H9 (cell line): ENCODE measurements around the gene EPB41L4B. TPM values are rescaled to one million over a fixed set of nuclear protein-coding genes. Genes with fewer than 3 reads are reported as not detected.
"Not testable (repeated sequence)": the region's sequence is repeated elsewhere in the genome, so short reads cannot be mapped to it uniquely, and the experiment has no call there.

Experiments used
- DNase-seq: peaks from one replicate; pipeline ENCODE4 v3.0.0-alpha.2; 2017
- H2AFZ ChIP-seq: one replicate; pipeline ENCODE4 v1.6.1; 2013; ENCODE audit warnings: mild to moderate bottlenecking, low read length, control low read depth, moderate library complexity
- H2AK5ac ChIP-seq: 2 replicates; pipeline ENCODE4 v1.6.1; 2013; ENCODE audit warnings: low read length, control low read depth, mixed read lengths; ENCODE audit not compliant: insufficient read length
- H2BK120ac ChIP-seq: one replicate; pipeline ENCODE4 v1.6.1; 2013; ENCODE audit warnings: low read depth, mild to moderate bottlenecking, low read length, control low read depth, inconsistent platforms; ENCODE audit not compliant: poor library complexity, severe bottlenecking
- H2BK12ac ChIP-seq: 2 replicates; pipeline ENCODE4 v1.6.1; 2013; ENCODE audit warnings: low read length, control low read depth, mixed read lengths, low read depth; ENCODE audit not compliant: insufficient read length
- H2BK15ac ChIP-seq: 2 replicates; pipeline ENCODE4 v1.6.1; 2013; ENCODE audit warnings: low read depth, low read length, control low read depth
- H2BK20ac ChIP-seq: one replicate; pipeline ENCODE4 v1.6.1; 2013; ENCODE audit warnings: low read depth, mild to moderate bottlenecking, low read length, control low read depth, inconsistent platforms; ENCODE audit not compliant: poor library complexity, severe bottlenecking
- H2BK5ac ChIP-seq: 2 replicates; pipeline ENCODE4 v1.6.1; 2013; ENCODE audit warnings: low read length, control low read depth, mixed read lengths; ENCODE audit not compliant: insufficient read length
- H3K14ac ChIP-seq: 2 replicates; pipeline ENCODE4 v1.6.1; 2013; ENCODE audit warnings: low read length, control low read depth; ENCODE audit not compliant: insufficient read depth
- H3K18ac ChIP-seq: 2 replicates; pipeline ENCODE4 v1.6.1; 2013; ENCODE audit warnings: low read depth, mild to moderate bottlenecking, mixed read lengths, low read length, control low read depth; ENCODE audit not compliant: insufficient read length
- H3K23ac ChIP-seq: 2 replicates; pipeline ENCODE4 v1.6.1; 2013; ENCODE audit warnings: low read length, control low read depth, mixed read lengths, low read depth; ENCODE audit not compliant: insufficient read length
- H3K23me2 ChIP-seq: 2 replicates; pipeline ENCODE4 v1.6.1; 2013; ENCODE audit warnings: low read depth, mild to moderate bottlenecking, mixed read lengths, low read length, control low read depth; ENCODE audit not compliant: insufficient read length, poor library complexity, severe bottlenecking
- H3K27ac ChIP-seq: 2 replicates; pipeline ENCODE4 v1.5.1; 2013; ENCODE audit warnings: low read length, control low read depth, mixed read lengths, low read depth; ENCODE audit not compliant: insufficient read length
- H3K27me3 ChIP-seq: 2 replicates; pipeline ENCODE4 v1.6.1; 2013; ENCODE audit warnings: low read length, control low read depth, inconsistent platforms; ENCODE audit not compliant: insufficient read depth
- H3K4ac ChIP-seq: 2 replicates; pipeline ENCODE4 v1.6.1; 2013; ENCODE audit warnings: low read depth, mild to moderate bottlenecking, control low read depth, inconsistent platforms, low read length, moderate library complexity
- H3K4me1 ChIP-seq: 2 replicates; pipeline ENCODE4 v1.6.1; 2013; ENCODE audit warnings: low read length, control low read depth, inconsistent platforms; ENCODE audit not compliant: insufficient read depth
- H3K4me2 ChIP-seq: 2 replicates; pipeline ENCODE4 v1.6.1; 2013; ENCODE audit warnings: low read length, control low read depth, mixed read lengths; ENCODE audit not compliant: insufficient read length, insufficient read depth
- H3K56ac ChIP-seq: 2 replicates; pipeline ENCODE4 v1.6.1; 2013; ENCODE audit warnings: low read depth, mild to moderate bottlenecking, mixed read lengths, low read length, control low read depth; ENCODE audit not compliant: insufficient read length
- H3K79me1 ChIP-seq: 2 replicates; pipeline ENCODE4 v1.6.1; 2013; ENCODE audit warnings: low read depth, mild to moderate bottlenecking, moderate library complexity, low read length, control low read depth, inconsistent platforms; ENCODE audit not compliant: insufficient read depth, poor library complexity, severe bottlenecking
- H3K79me2 ChIP-seq: 2 replicates; pipeline ENCODE4 v1.6.1; 2013; ENCODE audit warnings: low read length, control low read depth, inconsistent platforms; ENCODE audit not compliant: insufficient read depth
- H3K9ac ChIP-seq: 2 replicates; pipeline ENCODE4 v1.6.1; 2013; ENCODE audit warnings: low read length, control low read depth, mixed read lengths; ENCODE audit not compliant: insufficient read length; ENCODE audit errors: extremely low read depth
- H3K9me3 ChIP-seq: one replicate; pipeline ENCODE4 v1.6.1; 2013; ENCODE audit warnings: low read depth, low read length, inconsistent platforms; ENCODE audit not compliant: control insufficient read depth
- H3T11ph ChIP-seq: one replicate; pipeline ENCODE4 v1.6.1; 2013; ENCODE audit warnings: mild to moderate bottlenecking, low read length, control low read depth, inconsistent platforms
- H4K20me1 ChIP-seq: one replicate; pipeline ENCODE4 v1.6.1; 2013; ENCODE audit not compliant: control insufficient read depth, insufficient read length, insufficient read depth
- H4K5ac ChIP-seq: 2 replicates; pipeline ENCODE4 v1.6.1; 2013; ENCODE audit warnings: low read depth, mild to moderate bottlenecking, mixed read lengths, low read length, control low read depth; ENCODE audit not compliant: insufficient read length
- H4K8ac ChIP-seq: replicated peaks from 2 replicates; pipeline ENCODE4 v1.6.1; 2013; ENCODE audit warnings: low read length, control low read depth, mixed read lengths, low read depth; ENCODE audit not compliant: insufficient read length
- H4K91ac ChIP-seq: 2 replicates; pipeline ENCODE4 v1.6.1; 2013; ENCODE audit warnings: low read depth, mild to moderate bottlenecking, moderate library complexity, mixed read lengths, low read length, control low read depth; ENCODE audit not compliant: insufficient read length
- H3K27ac Mint-ChIP-seq, 3 experiments: 2 replicates in 2 of 3; 3 replicates in 1 of 3; pipeline ENCODE4 v1.8.0; 2020 to 2021; ENCODE audit warnings: mixed read lengths in 3 of 3, mild to moderate bottlenecking in 1 of 3, moderate library complexity in 1 of 3
- H3K27me3 Mint-ChIP-seq: 2 replicates; pipeline ENCODE4 v1.8.0; 2021; ENCODE audit warnings: low read depth, mild to moderate bottlenecking, moderate library complexity, mixed read lengths
- H3K36me3 Mint-ChIP-seq, 3 experiments: 2 replicates in 2 of 3; 3 replicates in 1 of 3; pipeline ENCODE4 v1.8.0; 2020 to 2021; ENCODE audit warnings: low read depth in 3 of 3, mixed read lengths in 3 of 3; ENCODE audit not compliant: insufficient read depth in 1 of 3
- H3K4me1 Mint-ChIP-seq, 2 experiments: 2 replicates each; pipeline ENCODE4 v1.8.0; 2020; ENCODE audit warnings: mixed read lengths in 2 of 2
- H3K4me3 Mint-ChIP-seq, 2 experiments: 2 replicates in 1 of 2; 3 replicates in 1 of 2; pipeline ENCODE4 v1.8.0; 2020 to 2021; ENCODE audit warnings: mild to moderate bottlenecking in 2 of 2, mixed read lengths in 2 of 2, moderate library complexity in 1 of 2
- H3K9me3 Mint-ChIP-seq, 2 experiments: 2 replicates in 1 of 2; 3 replicates in 1 of 2; pipeline ENCODE4 v1.8.0; 2020; ENCODE audit warnings: mild to moderate bottlenecking in 2 of 2, mixed read lengths in 2 of 2, moderate library complexity in 1 of 2
- WGBS: extraction: QIAGEN DNeasy Blood & Tissue Kit; methylation state at CpG from one replicate; pipeline ENCODE4 v1.1.7; 2013; ENCODE audit warnings: missing lambda C conversion rate, low lambda C conversion rate, mixed read lengths; ENCODE audit not compliant: insufficient read length; ENCODE audit errors: extremely low coverage; 5-methylcytosine and 5-hydroxymethylcytosine counted together
- total RNA-seq: library from RNA; stranded (reverse); gene quantifications from 2 replicates; pipeline ENCODE4 v1.2.1, GENCODE V29; 2021
- TF ChIP-seq, protein P1 (sequence below): fragments of 200-600 bp; sonication (generic); conservative IDR thresholded peaks from 3 replicates; pipeline ENCODE4 v1.8.0; 2021; ENCODE audit warnings: antibody characterized with exemption, mild to moderate bottlenecking

EPB41L4B gene
- total RNA-seq, 1 experiment from 2014 or later = 18.9 TPM

DNA sequence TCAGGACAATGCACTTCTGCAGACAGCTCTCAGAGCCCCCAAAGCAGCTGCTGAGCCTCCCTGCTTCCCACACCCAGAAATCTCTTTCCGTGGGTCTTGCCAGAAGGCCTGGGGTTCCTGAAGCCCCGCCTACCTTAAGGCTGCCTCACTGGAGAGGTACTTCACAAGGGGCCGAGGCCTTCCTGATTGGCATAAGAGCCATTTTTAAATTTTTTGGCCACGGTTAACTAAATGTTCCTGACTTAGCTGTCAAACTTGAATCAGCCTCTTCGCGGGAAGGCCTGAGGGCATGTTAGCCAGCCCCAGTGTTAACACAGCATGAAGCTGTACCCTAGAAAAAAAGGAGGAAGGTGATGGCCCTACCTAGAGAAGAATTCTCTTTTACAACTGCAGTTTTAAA lies 20.7 kb upstream of the EPB41L4B start:
- Histone ChIP-seq H3K14ac (no peak overlapping the region), H4K20me1 (no peaks in the 10 kb centered on the region), H3K18ac (no peak overlapping the region), H3K23ac (no peak overlapping the region), H3K4me1 (peaks cover 5% of the 10 kb centered on the region; the same call in 1 of the 2 replicates), H2AFZ (no peak overlapping the region), H4K8ac (no peak overlapping the region), H2BK12ac (no peak overlapping the region), H2BK5ac (no peak overlapping the region), H4K5ac (no peak overlapping the region), H3K79me1 (no peaks in the 10 kb centered on the region), H3T11ph (no peak overlapping the region), H3K23me2 (no peaks in the 10 kb centered on the region), H3K27ac (no peak overlapping the region), H2BK15ac (no peak overlapping the region), H3K9ac (no peak overlapping the region), H3K56ac (no peak overlapping the region), H2BK120ac (no peak overlapping the region), H3K4ac (no peak overlapping the region), H2BK20ac (no peak overlapping the region), H4K91ac (no peak overlapping the region), H3K27me3 (no peaks in the 10 kb centered on the region), H3K79me2 (no peaks in the 10 kb centered on the region), H3K9me3 (no peaks in the 10 kb centered on the region), H2AK5ac (no peak overlapping the region), H3K4me2 (no peak overlapping the region)
- no CpG with 5 or more reads among the region's 6 CpGs for WGBS
- H3K36me3 Mint-ChIP-seq = no peaks in the 10 kb centered on the region
- no peak overlapping the region for H3K4me3 Mint-ChIP-seq
- peaks cover 5% of the 10 kb centered on the region; the same call in 1 of the 2 replicates for H3K27me3 Mint-ChIP-seq
- no peaks in the 10 kb centered on the region; a peak in 1 of 5 replicates for H3K9me3 Mint-ChIP-seq
- TF ChIP-seq, protein P1, sequence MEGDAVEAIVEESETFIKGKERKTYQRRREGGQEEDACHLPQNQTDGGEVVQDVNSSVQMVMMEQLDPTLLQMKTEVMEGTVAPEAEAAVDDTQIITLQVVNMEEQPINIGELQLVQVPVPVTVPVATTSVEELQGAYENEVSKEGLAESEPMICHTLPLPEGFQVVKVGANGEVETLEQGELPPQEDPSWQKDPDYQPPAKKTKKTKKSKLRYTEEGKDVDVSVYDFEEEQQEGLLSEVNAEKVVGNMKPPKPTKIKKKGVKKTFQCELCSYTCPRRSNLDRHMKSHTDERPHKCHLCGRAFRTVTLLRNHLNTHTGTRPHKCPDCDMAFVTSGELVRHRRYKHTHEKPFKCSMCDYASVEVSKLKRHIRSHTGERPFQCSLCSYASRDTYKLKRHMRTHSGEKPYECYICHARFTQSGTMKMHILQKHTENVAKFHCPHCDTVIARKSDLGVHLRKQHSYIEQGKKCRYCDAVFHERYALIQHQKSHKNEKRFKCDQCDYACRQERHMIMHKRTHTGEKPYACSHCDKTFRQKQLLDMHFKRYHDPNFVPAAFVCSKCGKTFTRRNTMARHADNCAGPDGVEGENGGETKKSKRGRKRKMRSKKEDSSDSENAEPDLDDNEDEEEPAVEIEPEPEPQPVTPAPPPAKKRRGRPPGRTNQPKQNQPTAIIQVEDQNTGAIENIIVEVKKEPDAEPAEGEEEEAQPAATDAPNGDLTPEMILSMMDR = no peak
- H3K4me1 Mint-ChIP-seq = peaks cover 10 to 13% of the 10 kb centered on the region in 2 experiments
- DNase-seq = no peak
- no peak overlapping the region for H3K27ac Mint-ChIP-seq

DNA sequence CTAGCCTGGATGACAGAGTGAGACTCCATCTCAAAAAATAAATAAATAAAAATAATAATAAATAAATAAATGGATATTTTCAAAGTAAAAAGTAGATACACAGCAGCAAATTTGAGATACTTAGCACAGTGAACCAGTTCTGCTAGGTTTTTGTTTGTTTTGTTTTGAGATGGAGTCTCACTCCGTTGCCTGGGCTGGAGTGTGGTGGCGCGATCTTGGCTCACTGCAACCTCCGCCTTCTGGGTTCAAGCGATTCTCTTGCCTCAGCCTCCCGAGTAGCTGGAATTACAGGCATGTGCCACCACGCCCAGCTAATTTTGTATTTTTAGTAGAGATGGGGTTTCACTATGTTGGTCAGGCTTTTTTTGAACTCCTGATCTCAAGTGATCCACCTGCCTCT lies 20.1 kb upstream of the EPB41L4B start:
- not testable (repeated sequence) for H3K79me1 ChIP-seq, H3K4me2 ChIP-seq, H3K4me1 ChIP-seq, H3K79me2 ChIP-seq, H3K9me3 Mint-ChIP-seq, H3K27me3 Mint-ChIP-seq, H3K4me3 Mint-ChIP-seq, H3K9ac ChIP-seq, DNase-seq, H4K20me1 ChIP-seq, H4K8ac ChIP-seq, H3K14ac ChIP-seq, H3T11ph ChIP-seq, H3K56ac ChIP-seq, H2BK5ac ChIP-seq, H2AK5ac ChIP-seq, H3K18ac ChIP-seq, H4K5ac ChIP-seq, H3K23ac ChIP-seq, H3K27ac Mint-ChIP-seq, H2BK120ac ChIP-seq, H3K27me3 ChIP-seq, H3K23me2 ChIP-seq, H3K27ac ChIP-seq, H3K9me3 ChIP-seq, H2BK15ac ChIP-seq, H2BK12ac ChIP-seq, H2BK20ac ChIP-seq, H3K4ac ChIP-seq, H4K91ac ChIP-seq, H3K36me3 Mint-ChIP-seq, H2AFZ ChIP-seq
- peaks cover 10 to 13% of the 10 kb centered on the region in 2 experiments for H3K4me1 Mint-ChIP-seq
- WGBS = no CpG with 5 or more reads among the region's 7 CpGs
